Measurements from ENCODE around the gene TRPM4. TPM values are rescaled to one million over a fixed set of nuclear protein-coding genes. Genes with fewer than 3 reads are reported as not detected.
"Not testable (repeated sequence)": the region's sequence is repeated elsewhere in the genome, so short reads cannot be mapped to it uniquely, and the experiment has no call there.

TRPM4 gene
- total and polyA plus RNA-seq, 8 donors, result 11.8 to 47.1 (median 18.7) TPM

GRCh38 chr19:49223472-49223871 lies 65.9 kb downstream of the TRPM4 start:
- H3K27ac ChIP-seq, result no peak overlapping the region
- H3K4me1 ChIP-seq, result no peaks in the 10 kb centered on the region
- no peak for ATAC-seq
- DNase-seq, result no peak
- no peak for FAIRE-seq
- no peak overlapping the region for H3K4me3 ChIP-seq
- no peaks in the 10 kb centered on the region for H3K27me3 ChIP-seq
- no peaks in the 10 kb centered on the region for H3K9me3 ChIP-seq
- no peak for TF ChIP-seq CTCF (IDR thresholded peaks at IDR 0.05)
- 71 to 83% methylated on average over 9 of the region's 9 CpGs for WGBS, 2 donors
- no peaks in the 10 kb centered on the region for H3K36me3 ChIP-seq
- intact Hi-C loops (cut with DNase I), result loop anchor here in 1 of 3 donors (10.0 kb wide), 1 partner anchor 221 kb away; the partner anchor contains the start of gene SLC17A7

- H3K4me3 ChIP-seq, H3K9me3 ChIP-seq, H3K27me3 ChIP-seq, FAIRE-seq, H3K36me3 ChIP-seq, H3K27ac ChIP-seq, ATAC-seq, H3K4me1 ChIP-seq, DNase-seq: not testable (repeated sequence)
- 83 to 85% methylated on average over 11 of the region's 11 CpGs for WGBS, 2 donors
- intact Hi-C loops (cut with DNase I), result loop anchor here in 1 of 3 donors (10.0 kb wide), 1 partner anchor 220 kb away; the partner anchor contains the start of gene SLC17A7
These were observed 66.8 kb downstream of the TRPM4 start for GRCh38 chr19:49224441-49224840.

GRCh38 chr19:49224879-49225278 lies 67.3 kb downstream of the TRPM4 start:
- peak in 1 of 4 donors; percentile 15 for TF ChIP-seq CTCF (IDR thresholded peaks at IDR 0.05)
- ATAC-seq (peak in 3 of 4 donors; percentile 94 to 95 (median 95)), DNase-seq (peak; percentile 39 to 73 (median 52)), FAIRE-seq (no peak)
- intact Hi-C loops (cut with DNase I), result loop anchor here in 1 of 3 donors (10.0 kb wide), 1 partner anchor 220 kb away; the partner anchor contains the start of gene SLC17A7
- no peak overlapping the region for H3K27ac ChIP-seq
- no peaks in the 10 kb centered on the region for H3K4me1 ChIP-seq
- 18 to 33% methylated on average over 8 of the region's 8 CpGs for WGBS, 2 donors
- no peak overlapping the region for H3K4me3 ChIP-seq
- no peaks in the 10 kb centered on the region for H3K27me3 ChIP-seq
- H3K36me3 ChIP-seq, result no peaks in the 10 kb centered on the region
- H3K9me3 ChIP-seq, result no peaks in the 10 kb centered on the region

GRCh38 chr19:49229416-49229815 lies 71.8 kb downstream of the TRPM4 start:
- ATAC-seq (no peak), DNase-seq (no peak), FAIRE-seq (no peak)
- Histone ChIP-seq H3K27me3 (no peaks in the 10 kb centered on the region), H3K27ac (no peak overlapping the region), H3K9me3 (no peaks in the 10 kb centered on the region), H3K4me3 (no peak overlapping the region), H3K4me1 (no peaks in the 10 kb centered on the region), H3K36me3 (no peaks in the 10 kb centered on the region)
- no peak for TF ChIP-seq CTCF (IDR thresholded peaks at IDR 0.05)
- 93 to 96% methylated on average over 3 of the region's 3 CpGs for WGBS, 2 donors
- intact Hi-C loops (cut with DNase I), result loop anchor here in 1 of 3 donors (10.0 kb wide), 1 partner anchor 215 kb away; the partner anchor contains the start of gene SLC17A7

- Histone ChIP-seq H3K36me3 (no peaks in the 10 kb centered on the region), H3K4me3 (no peak overlapping the region), H3K27ac (no peak overlapping the region), H3K27me3 (no peaks in the 10 kb centered on the region), H3K4me1 (no peaks in the 10 kb centered on the region), H3K9me3 (no peaks in the 10 kb centered on the region)
- no peak for ATAC-seq
- intact Hi-C loops (cut with DNase I), result no loop called here
- no peak for DNase-seq
- FAIRE-seq, result no peak
- 81 to 87% methylated on average over 7 of the region's 7 CpGs for WGBS, 2 donors
- TF ChIP-seq CTCF (IDR thresholded peaks at IDR 0.05), result no peak
These were observed 73.8 kb downstream of the TRPM4 start for GRCh38 chr19:49231389-49231788.

Data from pancreas (tissue), 10 donors.